ENCODE measurements around the gene RNASE9. TPM values are rescaled to one million over a fixed set of nuclear protein-coding genes. Genes with fewer than 3 reads are reported as not detected.

The RNASE9 gene
- total and polyA plus RNA-seq, 9 of the 15 experiments (the other 6 are each of a cell fraction or from before 2014, with no cell fraction given), result not detected

- TF ChIP-seq CTCF (IDR thresholded peaks at IDR 0.05 in 2 of 3, conservative IDR thresholded peaks at IDR 0.05 in 1 of 3; ENCODE audit: insufficient read depth in 2 of 3, low read depth in 1 of 3, low read length in 3 of 3) (peak; percentile 50 to 66 (median 59); a peak in 5 of 6 replicates), ZNF121 (CRISPR knock-in tag; conservative IDR thresholded peaks at IDR 0.05) (no peak), TRIM28 (IDR thresholded peaks at IDR 0.05) (no peak), ZMIZ1 (IDR thresholded peaks at IDR 0.05; ENCODE audit: low read depth in 2 of 2, low read length in 2 of 2) (no peak), RFX7 (CRISPR knock-in tag; IDR thresholded peaks at IDR 0.05) (no peak), RHOXF2B (CRISPR knock-in tag; conservative IDR thresholded peaks at IDR 0.05) (no peak), STAT5A (IDR thresholded peaks at IDR 0.05; ENCODE audit: borderline replicate concordance, low read length) (no peak), ZNF318 (IDR thresholded peaks at IDR 0.05; ENCODE audit: borderline replicate concordance in 1 of 2, low read depth in 1 of 2) (no peak), HOMEZ (CRISPR knock-in tag; IDR thresholded peaks at IDR 0.05) (no peak), ZKSCAN8 (CRISPR knock-in tag; IDR thresholded peaks at IDR 0.05) (no peak), SRSF1 (IDR thresholded peaks at IDR 0.05; ENCODE audit: low read depth, low read length) (no peak)
Observed at GRCh38 chr14:20530771-20531571, 29.9 kb downstream of the RNASE9 start (continued).
